Right atrium auricular region (tissue), 2 donors: ENCODE measurements around the gene TMEM231. TPM values are rescaled to one million over a fixed set of nuclear protein-coding genes. Genes with fewer than 3 reads are reported as not detected.

Source experiments
- DNase-seq: peaks from one replicate; pipeline ENCODE4 v3.0.0-alpha.2; 2019; ENCODE audit warnings: low spot score
- H3K27ac ChIP-seq, 2 donors: fragments of 200-600 bp; sonication (generic); 1 replicate in 1 of 2; 2 replicates in 1 of 2; pipeline ENCODE4 v1.5.1; 2016 to 2019
- H3K27me3 ChIP-seq, 2 donors: fragments of 200-600 bp; sonication (generic); one replicate each; pipeline versions ENCODE4 v1.5.1 to v1.6.0; 2017 to 2019
- H3K36me3 ChIP-seq: fragments of 200-600 bp; sonication (generic); one replicate; pipeline ENCODE4 v1.5.1; 2016
- H3K4me1 ChIP-seq, 2 donors: fragments of 200-600 bp; sonication (generic); one replicate each; pipeline versions ENCODE4 v1.5.1 to v1.6.0; 2017 to 2019
- H3K4me3 ChIP-seq, 2 donors: fragments of 200-600 bp; sonication (generic); 1 replicate in 1 of 2; 2 replicates in 1 of 2; pipeline ENCODE4 v1.5.1; 2017 to 2019; ENCODE audit warnings: mild to moderate bottlenecking in 1 of 2, moderate library complexity in 1 of 2
- H3K9me3 ChIP-seq, 2 donors: fragments of 200-600 bp; sonication (generic); one replicate each; pipeline ENCODE4 v1.5.1; 2019
- CTCF ChIP-seq, 2 donors: fragments of 200-600 bp; sonication (generic); IDR thresholded peaks; one replicate each; pipeline ENCODE4 v1.5.1; 2019; ENCODE audit warnings: antibody characterized with exemption in 2 of 2
- total RNA-seq, 2 donors: library from RNA; depleted of rRNA; stranded (reverse); fragments of >200 nt; gene quantifications; one replicate each; pipeline ENCODE4 v1.1.0, GENCODE V29; 2016

TMEM231 gene
- total RNA-seq, 2 donors from 2014 or later, result 4.7 to 5.9 TPM

GRCh38 chr16:75559564-75560372 is 3.7 kb upstream of the TMEM231 start:
- H3K9me3 ChIP-seq, result no peaks in the 10 kb centered on the region
- H3K36me3 ChIP-seq, result no peaks in the 10 kb centered on the region
- peaks cover 0 to 12% of the 10 kb centered on the region in 2 donors for H3K4me1 ChIP-seq
- no peak overlapping the region for H3K4me3 ChIP-seq
- peak overlapping the region in 1 of 2 donors; percentile 51 for H3K27ac ChIP-seq
- TF ChIP-seq CTCF (IDR thresholded peaks at IDR 0.05), result no peak
- H3K27me3 ChIP-seq, result no peaks in the 10 kb centered on the region
- DNase-seq, result no peak

DNA sequence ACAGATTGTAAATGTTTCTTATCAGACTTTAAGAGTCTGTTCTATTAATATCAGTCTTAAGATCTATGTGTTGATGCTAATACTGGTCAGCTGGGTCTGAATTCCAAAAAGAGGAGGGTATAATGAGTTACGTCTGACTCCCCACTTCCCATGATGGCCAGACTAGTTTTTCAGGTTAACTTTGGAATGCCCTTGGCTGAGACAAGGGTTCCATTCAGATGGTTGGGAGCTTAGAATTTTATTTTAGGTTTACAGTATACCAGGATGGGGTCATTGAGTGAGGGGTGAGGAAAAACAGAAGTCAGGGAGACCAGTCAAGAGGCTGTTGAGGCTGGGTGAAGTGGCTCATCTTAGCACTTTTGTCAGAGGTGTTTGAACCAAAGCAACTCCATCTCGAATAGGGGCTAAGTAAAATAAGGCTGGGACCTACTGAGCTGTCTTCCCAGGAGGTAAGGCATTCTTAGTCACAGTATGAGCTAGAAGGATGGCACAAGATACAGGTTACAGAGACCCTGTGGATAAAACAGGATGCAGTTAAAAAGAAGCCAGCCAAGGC is 2.9 kb upstream of the TMEM231 start:
- no peak for DNase-seq
- H3K27ac ChIP-seq, result no peak overlapping the region
- H3K9me3 ChIP-seq, result no peaks in the 10 kb centered on the region
- H3K36me3 ChIP-seq, result no peaks in the 10 kb centered on the region
- no peak for TF ChIP-seq CTCF (IDR thresholded peaks at IDR 0.05)
- H3K4me3 ChIP-seq, result no peak overlapping the region
- peaks cover 0 to 12% of the 10 kb centered on the region in 2 donors for H3K4me1 ChIP-seq
- no peaks in the 10 kb centered on the region for H3K27me3 ChIP-seq

- Histone ChIP-seq H3K4me3 (peak overlapping the region in 1 of 2 donors; percentile 81), H3K27ac (peak overlapping the region; percentile 82 to 86), H3K36me3 (no peaks in the 10 kb centered on the region), H3K27me3 (no peaks in the 10 kb centered on the region), H3K9me3 (no peaks in the 10 kb centered on the region), H3K4me1 (peaks cover 0 to 20% of the 10 kb centered on the region in 2 donors)
- no peak for TF ChIP-seq CTCF (IDR thresholded peaks at IDR 0.05)
- DNase-seq, result no peak
Measured at GRCh38 chr16:75556431-75556950, 439 bp upstream of the TMEM231 start.

GRCh38 chr16:75555213-75555706 is 792 bp downstream of the TMEM231 start:
- TF ChIP-seq CTCF (IDR thresholded peaks at IDR 0.05), result no peak
- peaks cover 0 to 20% of the 10 kb centered on the region in 2 donors for H3K4me1 ChIP-seq
- no peaks in the 10 kb centered on the region for H3K9me3 ChIP-seq
- H3K27ac ChIP-seq, result peak overlapping the region; percentile 82 to 86
- H3K36me3 ChIP-seq, result no peaks in the 10 kb centered on the region
- no peaks in the 10 kb centered on the region for H3K27me3 ChIP-seq
- DNase-seq, result peak; percentile 88
- H3K4me3 ChIP-seq, result peak overlapping the region; percentile 67 to 81

DNA sequence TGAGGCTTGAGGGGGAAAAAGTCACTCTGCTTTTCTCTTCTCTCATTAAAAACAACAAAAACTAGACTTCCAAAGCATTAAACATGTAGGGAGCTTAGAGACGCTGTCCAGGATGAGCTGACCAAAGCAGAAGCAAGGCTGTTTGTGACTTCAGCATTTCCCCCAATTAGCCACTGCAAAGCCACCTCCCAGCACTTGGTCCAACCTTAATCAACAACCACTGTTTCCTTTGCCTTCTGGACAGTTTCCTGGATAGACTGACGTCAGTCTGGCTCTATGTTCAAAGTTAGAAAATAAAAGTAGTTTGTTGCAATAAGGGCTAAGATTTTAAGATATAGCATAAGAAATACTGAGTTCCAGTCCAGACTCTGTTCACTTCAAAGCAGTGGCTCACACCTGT is 3.1 kb downstream of the TMEM231 start:
- Histone ChIP-seq H3K4me1 (peaks cover 0 to 20% of the 10 kb centered on the region in 2 donors), H3K36me3 (no peaks in the 10 kb centered on the region), H3K4me3 (no peak overlapping the region), H3K27ac (peak overlapping the region; percentile 42 to 43), H3K9me3 (no peaks in the 10 kb centered on the region), H3K27me3 (no peaks in the 10 kb centered on the region)
- DNase-seq, result no peak
- TF ChIP-seq CTCF (IDR thresholded peaks at IDR 0.05), result no peak
